ENCODE data around the gene BAHCC1.
A peak's percentile ranks its signal among the peaks of the same experiment; 100 is the strongest.

BAHCC1 gene

DNA sequence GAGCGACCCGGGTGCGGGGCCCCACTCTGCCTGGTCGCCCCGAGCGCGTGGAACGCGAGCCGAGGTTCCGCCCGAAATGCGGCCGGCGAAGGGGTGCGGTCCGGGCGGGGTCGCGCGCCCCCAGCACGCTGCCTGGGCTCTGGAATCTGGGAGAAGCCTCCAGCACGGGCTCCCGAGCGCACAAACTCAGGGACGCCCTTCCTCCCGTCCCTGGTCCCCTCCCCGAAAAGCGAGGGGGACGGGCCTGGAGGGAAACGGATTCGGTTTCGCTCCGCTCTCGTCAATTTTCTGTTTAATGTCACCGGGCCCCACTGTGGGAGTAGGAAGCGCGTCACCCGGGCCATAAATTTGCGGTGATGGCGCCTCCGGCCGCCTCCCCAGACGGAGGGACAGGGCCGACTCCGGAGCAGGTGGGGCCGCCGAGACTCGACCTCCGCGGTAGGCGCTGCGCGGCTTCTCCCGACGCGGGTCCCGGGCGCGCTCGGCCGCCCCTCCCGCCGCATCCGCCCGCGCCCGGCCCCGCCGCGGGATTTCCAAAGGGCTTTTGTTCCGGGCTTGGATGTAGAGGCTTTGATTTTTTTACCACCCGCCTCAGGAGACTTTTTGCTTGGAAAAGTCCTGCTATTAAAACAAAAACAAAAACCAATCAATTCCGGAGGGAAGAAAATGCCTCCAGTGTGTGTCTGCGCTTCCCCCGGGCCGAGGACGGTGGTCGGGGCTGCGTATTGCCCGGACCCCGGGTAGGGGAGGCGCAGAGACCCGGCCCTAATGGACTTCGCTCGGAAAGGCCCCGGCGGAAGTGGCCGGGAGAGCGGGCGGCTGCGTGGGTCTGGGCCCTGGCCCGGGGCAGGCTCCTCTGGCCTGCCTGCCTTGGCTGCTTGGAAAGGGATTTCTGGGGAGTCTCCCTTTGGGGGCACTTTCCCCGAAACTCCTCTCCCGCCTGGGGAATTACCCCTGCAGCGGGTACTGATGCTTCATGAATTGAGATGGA lies 7.9 kb upstream of the BAHCC1 start (continued):
- TF ChIP-seq, protein P1, sequence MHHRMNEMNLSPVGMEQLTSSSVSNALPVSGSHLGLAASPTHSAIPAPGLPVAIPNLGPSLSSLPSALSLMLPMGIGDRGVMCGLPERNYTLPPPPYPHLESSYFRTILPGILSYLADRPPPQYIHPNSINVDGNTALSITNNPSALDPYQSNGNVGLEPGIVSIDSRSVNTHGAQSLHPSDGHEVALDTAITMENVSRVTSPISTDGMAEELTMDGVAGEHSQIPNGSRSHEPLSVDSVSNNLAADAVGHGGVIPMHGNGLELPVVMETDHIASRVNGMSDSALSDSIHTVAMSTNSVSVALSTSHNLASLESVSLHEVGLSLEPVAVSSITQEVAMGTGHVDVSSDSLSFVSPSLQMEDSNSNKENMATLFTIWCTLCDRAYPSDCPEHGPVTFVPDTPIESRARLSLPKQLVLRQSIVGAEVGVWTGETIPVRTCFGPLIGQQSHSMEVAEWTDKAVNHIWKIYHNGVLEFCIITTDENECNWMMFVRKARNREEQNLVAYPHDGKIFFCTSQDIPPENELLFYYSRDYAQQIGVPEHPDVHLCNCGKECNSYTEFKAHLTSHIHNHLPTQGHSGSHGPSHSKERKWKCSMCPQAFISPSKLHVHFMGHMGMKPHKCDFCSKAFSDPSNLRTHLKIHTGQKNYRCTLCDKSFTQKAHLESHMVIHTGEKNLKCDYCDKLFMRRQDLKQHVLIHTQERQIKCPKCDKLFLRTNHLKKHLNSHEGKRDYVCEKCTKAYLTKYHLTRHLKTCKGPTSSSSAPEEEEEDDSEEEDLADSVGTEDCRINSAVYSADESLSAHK (tag by site-specific recombination; IDR thresholded peaks at IDR 0.05), result peak; percentile 72
- TF ChIP-seq, protein P2, sequence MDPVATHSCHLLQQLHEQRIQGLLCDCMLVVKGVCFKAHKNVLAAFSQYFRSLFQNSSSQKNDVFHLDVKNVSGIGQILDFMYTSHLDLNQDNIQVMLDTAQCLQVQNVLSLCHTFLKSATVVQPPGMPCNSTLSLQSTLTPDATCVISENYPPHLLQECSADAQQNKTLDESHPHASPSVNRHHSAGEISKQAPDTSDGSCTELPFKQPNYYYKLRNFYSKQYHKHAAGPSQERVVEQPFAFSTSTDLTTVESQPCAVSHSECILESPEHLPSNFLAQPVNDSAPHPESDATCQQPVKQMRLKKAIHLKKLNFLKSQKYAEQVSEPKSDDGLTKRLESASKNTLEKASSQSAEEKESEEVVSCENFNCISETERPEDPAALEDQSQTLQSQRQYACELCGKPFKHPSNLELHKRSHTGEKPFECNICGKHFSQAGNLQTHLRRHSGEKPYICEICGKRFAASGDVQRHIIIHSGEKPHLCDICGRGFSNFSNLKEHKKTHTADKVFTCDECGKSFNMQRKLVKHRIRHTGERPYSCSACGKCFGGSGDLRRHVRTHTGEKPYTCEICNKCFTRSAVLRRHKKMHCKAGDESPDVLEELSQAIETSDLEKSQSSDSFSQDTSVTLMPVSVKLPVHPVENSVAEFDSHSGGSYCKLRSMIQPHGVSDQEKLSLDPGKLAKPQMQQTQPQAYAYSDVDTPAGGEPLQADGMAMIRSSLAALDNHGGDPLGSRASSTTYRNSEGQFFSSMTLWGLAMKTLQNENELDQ (tag by site-specific recombination; IDR thresholded peaks at IDR 0.05; ENCODE audit: low read depth), result no peak

DNA sequence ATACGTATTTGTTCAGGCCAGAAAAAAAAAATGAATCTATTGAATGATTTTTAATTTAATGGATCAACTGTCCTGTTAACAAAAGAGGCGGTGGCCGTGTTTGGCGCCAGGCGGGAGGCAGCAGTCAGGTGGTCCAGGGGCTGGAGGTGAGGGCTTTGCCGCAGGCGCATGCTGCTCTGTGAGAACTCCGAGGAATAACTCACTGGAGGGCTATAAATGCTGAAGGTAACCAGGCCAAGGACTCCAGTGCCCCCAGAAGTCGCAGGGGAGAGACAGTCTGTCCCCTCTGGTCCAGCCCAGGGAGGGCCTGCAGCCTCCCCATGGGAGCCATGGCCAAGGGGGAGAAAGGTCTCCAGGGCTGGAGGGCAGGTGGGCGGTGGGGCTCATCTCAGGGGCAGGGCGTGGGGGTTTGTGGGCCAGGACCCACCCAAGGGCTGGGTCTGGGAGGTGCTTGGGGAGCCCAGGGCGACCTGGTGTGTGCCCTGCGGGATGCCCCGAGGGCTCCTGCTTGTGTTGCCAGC lies 7.1 kb upstream of the BAHCC1 start:
- Histone ChIP-seq H3K4me3 (ENCODE audit: low read depth, low read length) (no peak overlapping the region), H3K27ac (ENCODE audit: extremely low read depth, low read depth, low read length) (peak overlapping the region; percentile 87)
- POLR2A ChIA-PET, result interaction anchor here (0.6 kb wide), 2 partner anchors 141 to 197 kb away, joined by 4 read pairs; no protein-coding TSS in a partner anchor
- TF ChIP-seq KLF1 (tag by site-specific recombination; IDR thresholded peaks at IDR 0.05) (no peak), PRDM10 (tag by site-specific recombination; IDR thresholded peaks at IDR 0.05) (no peak), ZBTB7A (tag by site-specific recombination; IDR thresholded peaks at IDR 0.05; ENCODE audit: low read depth) (no peak), ZNF76 (tag by site-specific recombination; IDR thresholded peaks at IDR 0.05; ENCODE audit: borderline replicate concordance, low read depth) (no peak), ZNF155 (tag by site-specific recombination; IDR thresholded peaks at IDR 0.05) (no peak), ZBTB8A (tag by site-specific recombination; IDR thresholded peaks at IDR 0.05) (no peak; the same call in 1 of the 2 replicates), KLF9 (tag by site-specific recombination; IDR thresholded peaks at IDR 0.05; ENCODE audit: low read depth) (no peak), ZNF658 (tag by site-specific recombination; IDR thresholded peaks at IDR 0.05) (no peak), HOXA7 (CRISPR knock-in tag; IDR thresholded peaks at IDR 0.05; ENCODE audit: borderline replicate concordance) (no peak), GLIS1 (tag by site-specific recombination; IDR thresholded peaks at IDR 0.05) (peak; percentile 61), ZXDB (tag by site-specific recombination; IDR thresholded peaks at IDR 0.05) (no peak), ZNF292 (tag by site-specific recombination; IDR thresholded peaks at IDR 0.05; ENCODE audit: borderline replicate concordance, low read depth) (no peak), GLIS2 (tag by site-specific recombination; IDR thresholded peaks at IDR 0.05) (peak; percentile 55), ZNF623 (tag by site-specific recombination; IDR thresholded peaks at IDR 0.05) (no peak), ZNF747 (tag by site-specific recombination; IDR thresholded peaks at IDR 0.05) (no peak), ZNF248 (tag by site-specific recombination; IDR thresholded peaks at IDR 0.05) (no peak)
- TF ChIP-seq, protein P3, sequence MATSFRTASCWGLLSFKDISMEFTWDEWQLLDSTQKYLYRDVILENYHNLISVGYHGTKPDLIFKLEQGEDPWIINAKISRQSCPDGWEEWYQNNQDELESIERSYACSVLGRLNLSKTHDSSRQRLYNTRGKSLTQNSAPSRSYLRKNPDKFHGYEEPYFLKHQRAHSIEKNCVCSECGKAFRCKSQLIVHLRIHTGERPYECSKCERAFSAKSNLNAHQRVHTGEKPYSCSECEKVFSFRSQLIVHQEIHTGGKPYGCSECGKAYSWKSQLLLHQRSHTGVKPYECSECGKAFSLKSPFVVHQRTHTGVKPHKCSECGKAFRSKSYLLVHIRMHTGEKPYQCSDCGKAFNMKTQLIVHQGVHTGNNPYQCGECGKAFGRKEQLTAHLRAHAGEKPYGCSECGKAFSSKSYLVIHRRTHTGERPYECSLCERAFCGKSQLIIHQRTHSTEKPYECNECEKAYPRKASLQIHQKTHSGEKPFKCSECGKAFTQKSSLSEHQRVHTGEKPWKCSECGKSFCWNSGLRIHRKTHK (tag by site-specific recombination; IDR thresholded peaks at IDR 0.05), result no peak
- TF ChIP-seq, protein P4, sequence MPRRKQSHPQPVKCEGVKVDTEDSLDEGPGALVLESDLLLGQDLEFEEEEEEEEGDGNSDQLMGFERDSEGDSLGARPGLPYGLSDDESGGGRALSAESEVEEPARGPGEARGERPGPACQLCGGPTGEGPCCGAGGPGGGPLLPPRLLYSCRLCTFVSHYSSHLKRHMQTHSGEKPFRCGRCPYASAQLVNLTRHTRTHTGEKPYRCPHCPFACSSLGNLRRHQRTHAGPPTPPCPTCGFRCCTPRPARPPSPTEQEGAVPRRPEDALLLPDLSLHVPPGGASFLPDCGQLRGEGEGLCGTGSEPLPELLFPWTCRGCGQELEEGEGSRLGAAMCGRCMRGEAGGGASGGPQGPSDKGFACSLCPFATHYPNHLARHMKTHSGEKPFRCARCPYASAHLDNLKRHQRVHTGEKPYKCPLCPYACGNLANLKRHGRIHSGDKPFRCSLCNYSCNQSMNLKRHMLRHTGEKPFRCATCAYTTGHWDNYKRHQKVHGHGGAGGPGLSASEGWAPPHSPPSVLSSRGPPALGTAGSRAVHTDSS (tag by site-specific recombination; IDR thresholded peaks at IDR 0.05), result no peak

More for the DNA sequence above, 7.1 kb upstream of the BAHCC1 start:
- Histone ChIP-seq H3K36me3 (ENCODE audit: control insufficient read depth in 2 of 2, insufficient read depth in 1 of 2, low read length in 2 of 2) (peaks cover 0 to 8% of the 10 kb centered on the region in 2 experiments; a peak in 1 of 3 replicates), H3K4me1 (ENCODE audit: control insufficient read depth, insufficient read depth, low read length) (peaks cover 21% of the 10 kb centered on the region), H3K9me3 (ENCODE audit: control insufficient read depth, insufficient read depth, low read depth, low read length) (no peaks in the 10 kb centered on the region)
- CTCF ChIA-PET, result no interaction called here

Measured in HEK293 (cell line).